Progenitor cell of endocrine pancreas (in vitro differentiated cells): Measurements from ENCODE around the gene NAGLU. TPM values are rescaled to one million over a fixed set of nuclear protein-coding genes. Genes with fewer than 3 reads are reported as not detected.

Experiments used
- DNase-seq: peaks from one replicate; pipeline ENCODE4 v3.0.0; 2021; ENCODE audit warnings: low spot score; ENCODE audit not compliant: unreplicated experiment
- H3K27ac Mint-ChIP-seq: 2 replicates; pipeline ENCODE4 v1.8.0; 2021; ENCODE audit warnings: mild to moderate bottlenecking, moderate library complexity, mixed read lengths
- H3K27me3 Mint-ChIP-seq: 2 replicates; pipeline ENCODE4 v1.8.0; 2021; ENCODE audit warnings: mixed read lengths
- H3K36me3 Mint-ChIP-seq: 2 replicates; pipeline ENCODE4 v1.8.0; 2022; ENCODE audit warnings: mixed read lengths; ENCODE audit not compliant: insufficient read depth
- H3K4me1 Mint-ChIP-seq: 2 replicates; pipeline ENCODE4 v1.8.0; 2021; ENCODE audit warnings: low read depth, mixed read lengths
- H3K4me3 Mint-ChIP-seq: 2 replicates; pipeline ENCODE4 v1.8.0; 2021; ENCODE audit warnings: low read depth, mild to moderate bottlenecking, moderate library complexity, mixed read lengths
- H3K9me3 Mint-ChIP-seq: 2 replicates; pipeline ENCODE4 v1.8.0; 2021; ENCODE audit warnings: low read depth, mixed read lengths
- CTCF ChIP-seq: fragments of 200-600 bp; sonication (generic); IDR thresholded peaks from one replicate; pipeline ENCODE4 v1.5.0; 2021; ENCODE audit warnings: antibody characterized with exemption, mild to moderate bottlenecking; ENCODE audit not compliant: unreplicated experiment
- total RNA-seq: library from RNA; stranded (reverse); gene quantifications from 2 replicates; pipeline ENCODE4 v1.2.1, GENCODE V29; 2021

Gene NAGLU
- total RNA-seq, 1 donor from 2014 or later = 19.0 TPM

- TF ChIP-seq CTCF = peak; percentile 77
- Mint-ChIP-seq H3K4me1 (peaks cover 18% of the 10 kb centered on the region), H3K4me3 (peak overlapping the region; percentile 96), H3K27me3 (no peaks in the 10 kb centered on the region), H3K27ac (peak overlapping the region; percentile 98), H3K36me3 (peaks cover 10% of the 10 kb centered on the region), H3K9me3 (no peaks in the 10 kb centered on the region)
- DNase-seq = peak; percentile 72
Measured at GRCh38 chr17:42578282-42578869, 42.3 kb downstream of the NAGLU start.

GRCh38 chr17:42579794-42580551 is 43.9 kb downstream of the NAGLU start:
- H3K36me3 Mint-ChIP-seq = peaks cover 10% of the 10 kb centered on the region
- H3K4me3 Mint-ChIP-seq = no peak overlapping the region
- peaks cover 18% of the 10 kb centered on the region for H3K4me1 Mint-ChIP-seq

GRCh38 chr17:42581744-42582270 is 45.8 kb downstream of the NAGLU start:
- H3K27ac Mint-ChIP-seq = no peak overlapping the region
- no peaks in the 10 kb centered on the region for H3K9me3 Mint-ChIP-seq
- no peak for DNase-seq
- no peak overlapping the region for H3K4me3 Mint-ChIP-seq
- H3K4me1 Mint-ChIP-seq = peaks cover 11% of the 10 kb centered on the region
- no peaks in the 10 kb centered on the region for H3K27me3 Mint-ChIP-seq
- H3K36me3 Mint-ChIP-seq = peaks cover 9% of the 10 kb centered on the region
- no peak for TF ChIP-seq CTCF

More at GRCh38 chr17:42579794-42580551, 43.9 kb downstream of the NAGLU start:
- DNase-seq = no peak
- TF ChIP-seq CTCF = no peak
- Mint-ChIP-seq H3K9me3 (no peaks in the 10 kb centered on the region), H3K27me3 (no peaks in the 10 kb centered on the region), H3K27ac (no peak overlapping the region)

- no peak for DNase-seq
- H3K27me3 Mint-ChIP-seq = no peaks in the 10 kb centered on the region
- H3K4me3 Mint-ChIP-seq = no peak overlapping the region
- TF ChIP-seq CTCF = no peak
- peak overlapping the region; percentile 52 for H3K27ac Mint-ChIP-seq
- peaks cover 16% of the 10 kb centered on the region for H3K36me3 Mint-ChIP-seq
- H3K4me1 Mint-ChIP-seq = no peaks in the 10 kb centered on the region
- no peaks in the 10 kb centered on the region for H3K9me3 Mint-ChIP-seq
Measured at GRCh38 chr17:42584880-42585279, 48.8 kb downstream of the NAGLU start.

- H3K9me3 Mint-ChIP-seq = no peaks in the 10 kb centered on the region
- TF ChIP-seq CTCF = no peak
- H3K4me3 Mint-ChIP-seq = no peak overlapping the region
- peaks cover 17% of the 10 kb centered on the region for H3K36me3 Mint-ChIP-seq
- no peaks in the 10 kb centered on the region for H3K27me3 Mint-ChIP-seq
- no peak for DNase-seq
- peak overlapping the region; percentile 52 for H3K27ac Mint-ChIP-seq
- H3K4me1 Mint-ChIP-seq = no peaks in the 10 kb centered on the region
Measured at GRCh38 chr17:42585353-42585752, 49.3 kb downstream of the NAGLU start.
